ENCODE measurements around the gene PLVAP.

Gene PLVAP

GRCh38 chr19:17376935-17377600 lies at the start of gene PLVAP:
Gene PLVAP, minus strand, starts transcription at chr19:17377342. Its CDS starts 54 bp downstream, at chr19:17377288.
- TF ChIP-seq CTCF (IDR thresholded peaks at IDR 0.05; ENCODE audit: low read depth, low read length): no peak
- Histone ChIP-seq H3K27me3 (ENCODE audit: insufficient read depth, low read depth, severe bottlenecking) (no peaks in the 10 kb centered on the region), H3K9me3 (ENCODE audit: severe bottlenecking) (peaks cover 6% of the 10 kb centered on the region), H3K4me3 (ENCODE audit: low read depth, low read length) (no peak within 1 kb of the TSS), H3K36me3 (no peaks in the 10 kb centered on the region), H3K27ac (no peak within 1 kb of the TSS)
- no peak for DNase-seq

- Histone ChIP-seq H3K36me3 (peaks cover 15% of the 10 kb centered on the region), H3K4me3 (ENCODE audit: low read depth, low read length) (peak overlapping the region; percentile 14; the same call in 1 of the 2 replicates), H3K9me3 (ENCODE audit: severe bottlenecking) (no peaks in the 10 kb centered on the region), H3K27ac (peak overlapping the region; percentile 45), H3K27me3 (ENCODE audit: insufficient read depth, low read depth, severe bottlenecking) (no peaks in the 10 kb centered on the region)
- DNase-seq: peak; percentile 89
- peak; percentile 87 for TF ChIP-seq CTCF (IDR thresholded peaks at IDR 0.05; ENCODE audit: low read depth, low read length)
These were observed 47.7 kb upstream of the PLVAP start for GRCh38 chr19:17424743-17425365.

- no peak for TF ChIP-seq CTCF (IDR thresholded peaks at IDR 0.05; ENCODE audit: low read depth, low read length)
- H3K27ac ChIP-seq: no peak overlapping the region
- no peak for DNase-seq
These were observed 46.5 kb upstream of the PLVAP start for GRCh38 chr19:17423429-17424208.

GRCh38 chr19:17421942-17422341 lies 44.8 kb upstream of the PLVAP start:
- Histone ChIP-seq H3K4me3 (ENCODE audit: low read depth, low read length) (no peak overlapping the region), H3K36me3 (peaks cover 15% of the 10 kb centered on the region), H3K9me3 (ENCODE audit: severe bottlenecking) (no peaks in the 10 kb centered on the region), H3K27ac (no peak overlapping the region), H3K27me3 (ENCODE audit: insufficient read depth, low read depth, severe bottlenecking) (no peaks in the 10 kb centered on the region)
- DNase-seq: no peak
- no peak for TF ChIP-seq CTCF (IDR thresholded peaks at IDR 0.05; ENCODE audit: low read depth, low read length)

More at GRCh38 chr19:17423429-17424208, 46.5 kb upstream of the PLVAP start:
- no peaks in the 10 kb centered on the region for H3K27me3 ChIP-seq (ENCODE audit: insufficient read depth, low read depth, severe bottlenecking)
- H3K36me3 ChIP-seq: peaks cover 15% of the 10 kb centered on the region
- no peaks in the 10 kb centered on the region for H3K9me3 ChIP-seq (ENCODE audit: severe bottlenecking)
- H3K4me3 ChIP-seq (ENCODE audit: low read depth, low read length): no peak overlapping the region

GRCh38 chr19:17420475-17420924 lies 43.4 kb upstream of the PLVAP start:
- DNase-seq: peak; percentile 65
- Histone ChIP-seq H3K27me3 (ENCODE audit: insufficient read depth, low read depth, severe bottlenecking) (no peaks in the 10 kb centered on the region), H3K27ac (peak overlapping the region; percentile 60), H3K36me3 (peaks cover 15% of the 10 kb centered on the region), H3K4me3 (ENCODE audit: low read depth, low read length) (peak overlapping the region; percentile 72), H3K9me3 (ENCODE audit: severe bottlenecking) (no peaks in the 10 kb centered on the region)
- TF ChIP-seq CTCF (IDR thresholded peaks at IDR 0.05; ENCODE audit: low read depth, low read length): peak; percentile 46; the same call in 1 of the 2 replicates
